Neuronal stem cell (in vitro differentiated cells): ENCODE measurements around the gene ADRA2C.
A peak's percentile ranks its signal among the peaks of the same experiment; 100 is the strongest.

Experiments
- DNase-seq: peaks from one replicate; pipeline ENCODE4 v3.0.0-alpha.2; 2013; ENCODE audit warnings: low spot score
- H2AFZ ChIP-seq: one replicate; pipeline ENCODE4 v1.6.1; 2013; ENCODE audit warnings: mild to moderate bottlenecking, low read length, inconsistent platforms
- H2AK5ac ChIP-seq: 2 replicates; pipeline ENCODE4 v1.6.1; 2013; ENCODE audit warnings: low read depth, mild to moderate bottlenecking, inconsistent platforms, low read length, moderate library complexity, mixed read lengths
- H2BK120ac ChIP-seq: 2 replicates; pipeline ENCODE4 v1.6.1; 2013; ENCODE audit warnings: low read depth, mild to moderate bottlenecking, inconsistent platforms, low read length, moderate library complexity, mixed read lengths
- H2BK12ac ChIP-seq: one replicate; pipeline ENCODE4 v1.6.1; 2013; ENCODE audit warnings: low read length, inconsistent platforms
- H2BK15ac ChIP-seq: 2 replicates; pipeline ENCODE4 v1.6.1; 2013; ENCODE audit warnings: mild to moderate bottlenecking, low read length, inconsistent platforms, mixed read lengths
- H2BK5ac ChIP-seq: one replicate; pipeline ENCODE4 v1.6.1; 2013; ENCODE audit warnings: inconsistent platforms, mild to moderate bottlenecking, low read length, moderate library complexity
- H3K14ac ChIP-seq: one replicate; pipeline ENCODE4 v1.6.1; 2013; ENCODE audit warnings: low read length, inconsistent platforms
- H3K18ac ChIP-seq: 2 replicates; pipeline ENCODE4 v1.6.1; 2013; ENCODE audit warnings: low read length, inconsistent platforms
- H3K23ac ChIP-seq: 2 replicates; pipeline ENCODE4 v1.6.1; 2013; ENCODE audit warnings: low read depth, mild to moderate bottlenecking, mixed read lengths, low read length, inconsistent platforms; ENCODE audit not compliant: poor library complexity
- H3K27ac ChIP-seq: replicated peaks from 3 replicates; pipeline ENCODE4 v1.5.1; 2013; ENCODE audit warnings: low read length, inconsistent platforms
- H3K27me3 ChIP-seq, 3 experiments: 2 replicates each; pipeline ENCODE4 v1.6.1; 2013; ENCODE audit warnings: low read length in 3 of 3, mild to moderate bottlenecking in 2 of 3, inconsistent platforms in 1 of 3, low read depth in 1 of 3, mixed read lengths in 1 of 3, moderate library complexity in 1 of 3; ENCODE audit not compliant: control insufficient read depth in 3 of 3, insufficient read depth in 3 of 3
- H3K36me3 ChIP-seq, 2 donors: replicated peaks in 1 of 2; 2 replicates each; pipeline ENCODE4 v1.6.1; 2013; ENCODE audit warnings: low read length in 2 of 2; ENCODE audit not compliant: control insufficient read depth in 2 of 2, insufficient read depth in 2 of 2
- H3K4ac ChIP-seq: 2 replicates; pipeline ENCODE4 v1.6.1; 2013; ENCODE audit warnings: inconsistent platforms, mild to moderate bottlenecking, low read length, moderate library complexity
- H3K4me1 ChIP-seq, 2 donors: 1 replicate in 1 of 2; 2 replicates in 1 of 2; pipeline ENCODE4 v1.6.1; 2013; ENCODE audit warnings: low read length in 2 of 2, low read depth in 1 of 2; ENCODE audit not compliant: control insufficient read depth in 2 of 2, insufficient read depth in 1 of 2
- H3K4me2 ChIP-seq: one replicate; pipeline ENCODE4 v1.6.1; 2013; ENCODE audit warnings: mild to moderate bottlenecking, low read length, inconsistent platforms; ENCODE audit not compliant: insufficient read depth, poor library complexity, severe bottlenecking
- H3K4me3 ChIP-seq, 2 donors: 2 replicates each; pipeline ENCODE4 v1.5.1; 2013; ENCODE audit warnings: low read length in 2 of 2, mild to moderate bottlenecking in 2 of 2, inconsistent platforms in 1 of 2, moderate library complexity in 1 of 2
- H3K79me1 ChIP-seq: one replicate; pipeline ENCODE4 v1.6.1; 2013; ENCODE audit warnings: low read depth, mild to moderate bottlenecking, inconsistent platforms, low read length, moderate library complexity
- H3K9ac ChIP-seq: one replicate; pipeline ENCODE4 v1.6.1; 2013; ENCODE audit warnings: mild to moderate bottlenecking, low read depth, low read length, inconsistent platforms; ENCODE audit not compliant: poor library complexity
- H3K9me3 ChIP-seq, 2 donors: replicated peaks in 1 of 2; 2 replicates each; pipeline versions ENCODE3 to v1.6.1; 2013; ENCODE audit warnings: low read length in 2 of 2, mild to moderate bottlenecking in 2 of 2, inconsistent platforms in 1 of 2, low read depth in 1 of 2, mixed read lengths in 1 of 2, moderate library complexity in 1 of 2; ENCODE audit not compliant: control insufficient read depth in 2 of 2, insufficient read depth in 1 of 2
- H4K8ac ChIP-seq: one replicate; pipeline ENCODE4 v1.6.1; 2013; ENCODE audit warnings: low read depth, mild to moderate bottlenecking, inconsistent platforms, low read length, moderate library complexity
- H4K91ac ChIP-seq: one replicate; pipeline ENCODE4 v1.6.1; 2013; ENCODE audit warnings: low read length, low read depth, mild to moderate bottlenecking, inconsistent platforms; ENCODE audit not compliant: poor library complexity
- WGBS, 2 donors: extraction: QIAGEN DNeasy Blood & Tissue Kit; methylation state at CpG; one replicate each; pipeline ENCODE4 v1.1.7; 2013; ENCODE audit warnings: missing lambda C conversion rate in 2 of 2, mixed read lengths in 1 of 2; ENCODE audit not compliant: insufficient read length in 2 of 2, insufficient replicate concordance in 1 of 2; ENCODE audit errors: extremely low coverage in 2 of 2; 5-methylcytosine and 5-hydroxymethylcytosine counted together

The ADRA2C gene

GRCh38 chr4:3770323-3771163, 4.4 kb downstream of the ADRA2C start:
- WGBS, 2 donors = no CpG with 5 or more reads among the region's 13 CpGs
- Histone ChIP-seq H3K4me3 (no peak overlapping the region), H3K4ac (peak overlapping the region; percentile 68), H2AFZ (no peak overlapping the region), H3K27me3 (peaks cover 11 to 84% (median 16%) of the 10 kb centered on the region in 3 experiments), H3K9me3 (peaks cover 3 to 6% of the 10 kb centered on the region in 2 donors), H2AK5ac (no peak overlapping the region), H3K4me2 (no peak overlapping the region), H3K4me1 (peaks cover 0 to 17% of the 10 kb centered on the region in 2 donors), H3K9ac (peak overlapping the region; percentile 30), H3K14ac (no peak overlapping the region), H3K18ac (peak overlapping the region; percentile 67), H2BK15ac (no peak overlapping the region), H4K91ac (no peak overlapping the region), H2BK12ac (peak overlapping the region; percentile 7), H3K79me1 (peaks cover 2% of the 10 kb centered on the region), H3K27ac (no peak overlapping the region), H2BK5ac (peak overlapping the region; percentile 42), H3K23ac (no peak overlapping the region), H3K36me3 (no peaks in the 10 kb centered on the region), H4K8ac (no peak overlapping the region), H2BK120ac (no peak overlapping the region)
- no peak for DNase-seq

GRCh38 chr4:3771164-3771809, 5.1 kb downstream of the ADRA2C start:
- H2BK5ac ChIP-seq = peak overlapping the region; percentile 42
- H3K9me3 ChIP-seq = peaks cover 3 to 6% of the 10 kb centered on the region in 2 donors
- H2AFZ ChIP-seq = no peak overlapping the region
- peaks cover 2% of the 10 kb centered on the region for H3K79me1 ChIP-seq
- WGBS, 2 donors = no CpG with 5 or more reads among the region's 20 CpGs
- no peak overlapping the region for H3K9ac ChIP-seq
- H3K27ac ChIP-seq = no peak overlapping the region
- peak overlapping the region; percentile 52 for H3K18ac ChIP-seq
- H4K8ac ChIP-seq = no peak overlapping the region
- H2BK120ac ChIP-seq = no peak overlapping the region
- no peak overlapping the region for H3K23ac ChIP-seq
- peaks cover 0 to 17% of the 10 kb centered on the region in 2 donors for H3K4me1 ChIP-seq
- peak overlapping the region; percentile 7 for H2BK12ac ChIP-seq
- H3K4me3 ChIP-seq = no peak overlapping the region
- H4K91ac ChIP-seq = no peak overlapping the region
- peak overlapping the region; percentile 10 for H2AK5ac ChIP-seq
- H3K27me3 ChIP-seq = peaks cover 11 to 91% (median 16%) of the 10 kb centered on the region in 3 experiments
- no peak overlapping the region for H3K14ac ChIP-seq
- H3K36me3 ChIP-seq = no peaks in the 10 kb centered on the region
- no peak for DNase-seq
- no peak overlapping the region for H3K4ac ChIP-seq
- H3K4me2 ChIP-seq = no peak overlapping the region
- peak overlapping the region; percentile 14 for H2BK15ac ChIP-seq

GRCh38 chr4:3771939-3772495, 5.8 kb downstream of the ADRA2C start:
- Histone ChIP-seq H3K14ac (no peak overlapping the region), H3K27me3 (peaks cover 9 to 92% (median 11%) of the 10 kb centered on the region in 3 experiments), H4K8ac (no peak overlapping the region), H3K9me3 (peaks cover 0 to 2% of the 10 kb centered on the region in 2 donors), H2AK5ac (peak overlapping the region; percentile 28), H3K27ac (no peak overlapping the region), H2AFZ (no peak overlapping the region), H3K79me1 (peaks cover 2% of the 10 kb centered on the region), H3K18ac (peak overlapping the region; percentile 65), H3K4me3 (peak overlapping the region in 1 of 2 donors; percentile 16), H2BK12ac (no peak overlapping the region), H3K36me3 (no peaks in the 10 kb centered on the region), H3K9ac (peak overlapping the region; percentile 12), H3K4me1 (peaks cover 0 to 12% of the 10 kb centered on the region in 2 donors), H4K91ac (no peak overlapping the region), H2BK15ac (peak overlapping the region; percentile 89), H3K4me2 (no peak overlapping the region), H3K4ac (no peak overlapping the region), H2BK120ac (no peak overlapping the region), H2BK5ac (peak overlapping the region; percentile 59), H3K23ac (peak overlapping the region; percentile 82)
- WGBS, 2 donors = no CpG with 5 or more reads among the region's 24 CpGs
- no peak for DNase-seq

- Histone ChIP-seq H2AK5ac (peak overlapping the region; percentile 28), H3K9me3 (no peaks in the 10 kb centered on the region), H3K27me3 (peaks cover 6 to 89% (median 7%) of the 10 kb centered on the region in 3 experiments), H3K14ac (no peak overlapping the region), H3K79me1 (peaks cover 2% of the 10 kb centered on the region), H4K91ac (no peak overlapping the region), H3K27ac (no peak overlapping the region), H2BK120ac (no peak overlapping the region), H3K4me3 (no peak overlapping the region), H2BK15ac (peak overlapping the region; percentile 89), H2AFZ (no peak overlapping the region), H2BK5ac (peak overlapping the region; percentile 59), H3K36me3 (no peaks in the 10 kb centered on the region), H4K8ac (no peak overlapping the region), H3K4ac (no peak overlapping the region), H3K4me2 (no peak overlapping the region), H3K23ac (peak overlapping the region; percentile 82), H2BK12ac (no peak overlapping the region), H3K18ac (peak overlapping the region; percentile 51), H3K9ac (no peak overlapping the region), H3K4me1 (peaks cover 0 to 11% of the 10 kb centered on the region in 2 donors)
- WGBS, 2 donors = no CpG with 5 or more reads among the region's 8 CpGs
- no peak for DNase-seq
Measured at GRCh38 chr4:3772632-3773031, 6.4 kb downstream of the ADRA2C start.
